ENCODE data around the gene CYP24A1. TPM values are rescaled to one million over a fixed set of nuclear protein-coding genes. Genes with fewer than 3 reads are reported as not detected.

The CYP24A1 gene
- total RNA-seq, 1 donor, result not detected

DNA sequence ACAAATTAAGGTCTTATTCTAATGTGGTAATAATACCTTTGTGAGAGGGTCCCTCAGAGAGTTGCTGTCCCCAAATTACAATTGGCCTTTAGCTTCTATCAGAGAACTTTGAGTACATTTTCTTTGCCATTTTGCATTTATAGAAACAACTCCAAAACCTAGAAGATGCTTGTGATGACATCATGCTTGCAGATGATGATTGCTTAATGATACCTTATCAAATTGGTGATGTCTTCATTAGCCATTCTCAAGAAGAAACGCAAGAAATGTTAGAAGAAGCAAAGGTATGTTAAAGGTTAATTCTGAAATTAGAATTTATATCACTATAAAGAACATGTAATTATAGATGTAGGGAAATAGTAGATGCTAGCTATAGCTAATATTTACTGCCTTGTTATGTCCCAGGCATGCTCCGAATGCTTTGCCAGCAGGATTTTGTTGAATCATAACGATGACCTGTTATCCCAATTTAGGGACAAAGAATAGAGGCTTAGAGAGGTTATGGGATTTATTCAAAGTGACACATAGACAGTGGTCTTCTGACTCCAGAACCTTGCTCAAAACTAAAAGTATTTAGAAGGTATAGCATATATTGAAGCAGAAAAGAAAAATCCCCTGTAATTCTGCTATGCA, 41.5 kb upstream of the CYP24A1 start:
- no peaks in the 10 kb centered on the region for H3K9me3 ChIP-seq (ENCODE audit: low read depth, low read length)
- no peak overlapping the region for H2AFZ ChIP-seq (ENCODE audit: low read length)
- H3K27me3 ChIP-seq (ENCODE audit: insufficient read depth, low read length), result no peaks in the 10 kb centered on the region
- peaks cover 40% of the 10 kb centered on the region for H3K79me2 ChIP-seq (ENCODE audit: insufficient read depth, low read length)
- DNase-seq (ENCODE audit: insufficient read length, low spot score, missing footprints), result no peak
- TF ChIP-seq, protein P1, sequence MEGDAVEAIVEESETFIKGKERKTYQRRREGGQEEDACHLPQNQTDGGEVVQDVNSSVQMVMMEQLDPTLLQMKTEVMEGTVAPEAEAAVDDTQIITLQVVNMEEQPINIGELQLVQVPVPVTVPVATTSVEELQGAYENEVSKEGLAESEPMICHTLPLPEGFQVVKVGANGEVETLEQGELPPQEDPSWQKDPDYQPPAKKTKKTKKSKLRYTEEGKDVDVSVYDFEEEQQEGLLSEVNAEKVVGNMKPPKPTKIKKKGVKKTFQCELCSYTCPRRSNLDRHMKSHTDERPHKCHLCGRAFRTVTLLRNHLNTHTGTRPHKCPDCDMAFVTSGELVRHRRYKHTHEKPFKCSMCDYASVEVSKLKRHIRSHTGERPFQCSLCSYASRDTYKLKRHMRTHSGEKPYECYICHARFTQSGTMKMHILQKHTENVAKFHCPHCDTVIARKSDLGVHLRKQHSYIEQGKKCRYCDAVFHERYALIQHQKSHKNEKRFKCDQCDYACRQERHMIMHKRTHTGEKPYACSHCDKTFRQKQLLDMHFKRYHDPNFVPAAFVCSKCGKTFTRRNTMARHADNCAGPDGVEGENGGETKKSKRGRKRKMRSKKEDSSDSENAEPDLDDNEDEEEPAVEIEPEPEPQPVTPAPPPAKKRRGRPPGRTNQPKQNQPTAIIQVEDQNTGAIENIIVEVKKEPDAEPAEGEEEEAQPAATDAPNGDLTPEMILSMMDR (IDR thresholded peaks at IDR 0.05; ENCODE audit: extremely low read depth, low read depth, low read length), result no peak
- no peak overlapping the region for H3K4me3 ChIP-seq (ENCODE audit: insufficient read depth, low read length)
- peaks cover 22% of the 10 kb centered on the region for H4K20me1 ChIP-seq (ENCODE audit: insufficient read depth, low read length)
- no peak overlapping the region for H3K4me2 ChIP-seq (ENCODE audit: insufficient read depth, low read length)
- peaks cover 8% of the 10 kb centered on the region for H3K36me3 ChIP-seq (ENCODE audit: insufficient read depth, low read length)
- peaks cover 11% of the 10 kb centered on the region for H3K4me1 ChIP-seq (ENCODE audit: insufficient read depth, low read length)
- no peak overlapping the region for H3K27ac ChIP-seq (ENCODE audit: low read depth, low read length)

DNA sequence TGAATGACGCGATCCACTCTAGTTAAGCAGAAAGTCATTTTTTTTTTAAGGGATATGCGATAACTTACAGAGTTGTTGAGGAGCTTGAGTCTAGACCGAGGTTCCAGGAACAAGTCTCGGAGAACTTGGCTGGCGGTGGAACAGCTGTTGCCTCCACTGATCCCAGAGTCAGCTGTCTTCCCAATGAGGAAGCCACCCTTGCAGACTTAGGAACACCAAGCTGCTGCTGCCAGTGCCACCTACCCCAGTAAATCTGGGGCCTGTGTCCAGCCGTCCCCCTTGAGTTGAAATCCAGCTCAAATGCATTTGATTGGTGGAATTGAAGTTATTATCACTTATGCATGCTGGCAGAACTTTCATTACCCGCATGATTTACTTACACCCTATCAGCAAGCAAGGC, 40.8 kb upstream of the CYP24A1 start:
- H3K9me3 ChIP-seq (ENCODE audit: low read depth, low read length), result no peaks in the 10 kb centered on the region
- peaks cover 8% of the 10 kb centered on the region for H3K36me3 ChIP-seq (ENCODE audit: insufficient read depth, low read length)
- TF ChIP-seq, protein P1 (IDR thresholded peaks at IDR 0.05; ENCODE audit: extremely low read depth, low read depth, low read length), result no peak
- peaks cover 27% of the 10 kb centered on the region for H4K20me1 ChIP-seq (ENCODE audit: insufficient read depth, low read length)
- no peak overlapping the region for H3K4me3 ChIP-seq (ENCODE audit: insufficient read depth, low read length)
- H3K4me2 ChIP-seq (ENCODE audit: insufficient read depth, low read length), result no peak overlapping the region
- peaks cover 47% of the 10 kb centered on the region for H3K79me2 ChIP-seq (ENCODE audit: insufficient read depth, low read length)
- H2AFZ ChIP-seq (ENCODE audit: low read length), result no peak overlapping the region
- no peak overlapping the region for H3K27ac ChIP-seq (ENCODE audit: low read depth, low read length)
- H3K4me1 ChIP-seq (ENCODE audit: insufficient read depth, low read length), result peaks cover 13% of the 10 kb centered on the region
- no peak for DNase-seq (ENCODE audit: insufficient read length, low spot score, missing footprints)
- no peaks in the 10 kb centered on the region for H3K27me3 ChIP-seq (ENCODE audit: insufficient read depth, low read length)

- DNase-seq (ENCODE audit: insufficient read length, low spot score, missing footprints), result no peak
- Histone ChIP-seq H3K27ac (ENCODE audit: low read depth, low read length) (peak overlapping the region; percentile 59), H4K20me1 (ENCODE audit: insufficient read depth, low read length) (peaks cover 34% of the 10 kb centered on the region), H3K9me3 (ENCODE audit: low read depth, low read length) (no peaks in the 10 kb centered on the region), H2AFZ (ENCODE audit: low read length) (no peak overlapping the region), H3K79me2 (ENCODE audit: insufficient read depth, low read length) (peaks cover 62% of the 10 kb centered on the region), H3K27me3 (ENCODE audit: insufficient read depth, low read length) (no peaks in the 10 kb centered on the region), H3K36me3 (ENCODE audit: insufficient read depth, low read length) (peaks cover 5% of the 10 kb centered on the region), H3K4me3 (ENCODE audit: insufficient read depth, low read length) (peak overlapping the region; percentile 10), H3K4me1 (ENCODE audit: insufficient read depth, low read length) (peaks cover 23% of the 10 kb centered on the region), H3K4me2 (ENCODE audit: insufficient read depth, low read length) (peak overlapping the region; percentile 20)
- TF ChIP-seq, protein P1 (IDR thresholded peaks at IDR 0.05; ENCODE audit: extremely low read depth, low read depth, low read length), result no peak
Observed at GRCh38 chr20:54212871-54213270, 39.1 kb upstream of the CYP24A1 start.

GRCh38 chr20:54212226-54212625, 38.4 kb upstream of the CYP24A1 start:
- Histone ChIP-seq H4K20me1 (ENCODE audit: insufficient read depth, low read length) (peaks cover 34% of the 10 kb centered on the region), H3K4me1 (ENCODE audit: insufficient read depth, low read length) (peaks cover 23% of the 10 kb centered on the region)
- DNase-seq (ENCODE audit: insufficient read length, low spot score, missing footprints), result peak; percentile 81

More at GRCh38 chr20:54212226-54212625, 38.4 kb upstream of the CYP24A1 start:
- Histone ChIP-seq H3K79me2 (ENCODE audit: insufficient read depth, low read length) (peaks cover 62% of the 10 kb centered on the region), H3K9me3 (ENCODE audit: low read depth, low read length) (no peaks in the 10 kb centered on the region), H3K27ac (ENCODE audit: low read depth, low read length) (peak overlapping the region; percentile 59), H3K4me2 (ENCODE audit: insufficient read depth, low read length) (peak overlapping the region; percentile 20), H3K4me3 (ENCODE audit: insufficient read depth, low read length) (no peak overlapping the region), H3K36me3 (ENCODE audit: insufficient read depth, low read length) (peaks cover 5% of the 10 kb centered on the region), H2AFZ (ENCODE audit: low read length) (no peak overlapping the region), H3K27me3 (ENCODE audit: insufficient read depth, low read length) (no peaks in the 10 kb centered on the region)
- TF ChIP-seq, protein P1 (IDR thresholded peaks at IDR 0.05; ENCODE audit: extremely low read depth, low read depth, low read length), result no peak
